ENCODE measurements around the gene TTBK1. TPM values are rescaled to one million over a fixed set of nuclear protein-coding genes. Genes with fewer than 3 reads are reported as not detected.

The TTBK1 gene
- total RNA-seq, 1 experiment from 2014 or later, result 0.61 TPM

GRCh38 chr6:43304882-43305281, 61.6 kb downstream of the TTBK1 start:
- BruUV-seq (replicated peaks), result no TSS peak
- H3K9me3 ChIP-seq, result no peaks in the 10 kb centered on the region
- Mint-ChIP-seq H3K27me3 (ENCODE audit: insufficient read depth, unreplicated experiment) (no peaks in the 10 kb centered on the region), H3K36me3 (ENCODE audit: insufficient read depth, unreplicated experiment) (no peaks in the 10 kb centered on the region), H3K4me1 (ENCODE audit: low read depth, unreplicated experiment) (no peaks in the 10 kb centered on the region), H3K9me3 (ENCODE audit: unreplicated experiment) (no peaks in the 10 kb centered on the region), H3K4me3 (ENCODE audit: unreplicated experiment) (no peak overlapping the region), H3K27ac (ENCODE audit: unreplicated experiment) (no peak overlapping the region)
- no peaks in the 10 kb centered on the region; the same call in 1 of the 2 replicates for H3K36me3 ChIP-seq (ENCODE audit: control insufficient read depth, insufficient read depth, low read length)
- H3K4me3 ChIP-seq (ENCODE audit: low read depth, low read length), result no peak overlapping the region
- TF ChIP-seq CTCF (IDR thresholded peaks at IDR 0.05; ENCODE audit: insufficient read depth in 1 of 2, low read depth in 1 of 2, low read length in 1 of 2, severe bottlenecking in 1 of 2, unreplicated experiment in 1 of 2), result no peak
- CTCF ChIA-PET, result no interaction called here
- no peaks in the 10 kb centered on the region for H3K27me3 ChIP-seq (replicated peaks; ENCODE audit: control insufficient read depth, insufficient read depth, low read length)
- POLR2A ChIA-PET, result no interaction called here
- intact Hi-C loops (cut with micrococcal nuclease; ENCODE audit: unreplicated experiment), result no loop called here
- H3K4me1 ChIP-seq, result no peaks in the 10 kb centered on the region
- no peak for DNase-seq

GRCh38 chr6:43306086-43306485, 62.8 kb downstream of the TTBK1 start:
- BruUV-seq (replicated peaks), result no TSS peak

GRCh38 chr6:43307451-43308100, 64.3 kb downstream of the TTBK1 start:
- no peak for DNase-seq
- intact Hi-C loops (cut with micrococcal nuclease; ENCODE audit: unreplicated experiment), result no loop called here
- Mint-ChIP-seq H3K36me3 (ENCODE audit: insufficient read depth, unreplicated experiment) (no peaks in the 10 kb centered on the region), H3K4me3 (ENCODE audit: unreplicated experiment) (no peak overlapping the region), H3K27ac (ENCODE audit: unreplicated experiment) (no peak overlapping the region), H3K4me1 (ENCODE audit: low read depth, unreplicated experiment) (no peaks in the 10 kb centered on the region), H3K9me3 (ENCODE audit: unreplicated experiment) (no peaks in the 10 kb centered on the region), H3K27me3 (ENCODE audit: insufficient read depth, unreplicated experiment) (no peaks in the 10 kb centered on the region)
- ChIA-PET POLR2A (no interaction called here), CTCF (no interaction called here)
- BruUV-seq (replicated peaks), result no TSS peak
- Histone ChIP-seq H3K4me1 (no peaks in the 10 kb centered on the region), H3K27me3 (replicated peaks; ENCODE audit: control insufficient read depth, insufficient read depth, low read length) (no peaks in the 10 kb centered on the region), H3K9me3 (no peaks in the 10 kb centered on the region), H3K4me3 (ENCODE audit: low read depth, low read length) (no peak overlapping the region), H3K36me3 (ENCODE audit: control insufficient read depth, insufficient read depth, low read length) (no peaks in the 10 kb centered on the region; the same call in 1 of the 2 replicates)
- TF ChIP-seq CTCF (IDR thresholded peaks at IDR 0.05; ENCODE audit: insufficient read depth in 1 of 2, low read depth in 1 of 2, low read length in 1 of 2, severe bottlenecking in 1 of 2, unreplicated experiment in 1 of 2), result no peak

More at GRCh38 chr6:43306086-43306485, 62.8 kb downstream of the TTBK1 start:
- Histone ChIP-seq H3K4me1 (no peaks in the 10 kb centered on the region), H3K9me3 (no peaks in the 10 kb centered on the region), H3K27me3 (replicated peaks; ENCODE audit: control insufficient read depth, insufficient read depth, low read length) (no peaks in the 10 kb centered on the region), H3K4me3 (ENCODE audit: low read depth, low read length) (no peak overlapping the region), H3K36me3 (ENCODE audit: control insufficient read depth, insufficient read depth, low read length) (no peaks in the 10 kb centered on the region; the same call in 1 of the 2 replicates)
- Mint-ChIP-seq H3K27ac (ENCODE audit: unreplicated experiment) (no peak overlapping the region), H3K9me3 (ENCODE audit: unreplicated experiment) (no peaks in the 10 kb centered on the region), H3K27me3 (ENCODE audit: insufficient read depth, unreplicated experiment) (no peaks in the 10 kb centered on the region), H3K36me3 (ENCODE audit: insufficient read depth, unreplicated experiment) (no peaks in the 10 kb centered on the region), H3K4me1 (ENCODE audit: low read depth, unreplicated experiment) (no peaks in the 10 kb centered on the region), H3K4me3 (ENCODE audit: unreplicated experiment) (no peak overlapping the region)
- TF ChIP-seq CTCF (IDR thresholded peaks at IDR 0.05; ENCODE audit: insufficient read depth in 1 of 2, low read depth in 1 of 2, low read length in 1 of 2, severe bottlenecking in 1 of 2, unreplicated experiment in 1 of 2), result no peak
- DNase-seq, result no peak
- intact Hi-C loops (cut with micrococcal nuclease; ENCODE audit: unreplicated experiment), result no loop called here
- POLR2A ChIA-PET, result no interaction called here
- CTCF ChIA-PET, result no interaction called here

Data from Caco-2 (cell line).